Measurements from ENCODE around the gene CLMN.

The CLMN gene

GRCh38 chr14:95318399-95319311, 1.1 kb downstream of the CLMN start:
- no peaks in the 10 kb centered on the region for H3K9me3 ChIP-seq (ENCODE audit: severe bottlenecking)
- H3K4me3 ChIP-seq (ENCODE audit: low read depth, low read length): peak overlapping the region; percentile 81
- no peaks in the 10 kb centered on the region for H3K27me3 ChIP-seq (ENCODE audit: insufficient read depth, low read depth, severe bottlenecking)
- DNase-seq: peak; percentile 25
- no peak for TF ChIP-seq CTCF (IDR thresholded peaks at IDR 0.05; ENCODE audit: low read depth, low read length)
- peaks cover 3% of the 10 kb centered on the region; the same call in 1 of the 2 replicates for H3K36me3 ChIP-seq
- peak overlapping the region; percentile 73; the same call in 1 of the 2 replicates for H3K27ac ChIP-seq

- H3K9me3 ChIP-seq (ENCODE audit: severe bottlenecking): no peaks in the 10 kb centered on the region
- no peak for TF ChIP-seq CTCF (IDR thresholded peaks at IDR 0.05; ENCODE audit: low read depth, low read length)
- DNase-seq: no peak
- peak overlapping the region; percentile 83; the same call in 1 of the 2 replicates for H3K27ac ChIP-seq
- H3K36me3 ChIP-seq: peaks cover 3% of the 10 kb centered on the region; the same call in 1 of the 2 replicates
- H3K27me3 ChIP-seq (ENCODE audit: insufficient read depth, low read depth, severe bottlenecking): no peaks in the 10 kb centered on the region
- no peak overlapping the region for H3K4me3 ChIP-seq (ENCODE audit: low read depth, low read length)
These were observed 1.8 kb downstream of the CLMN start for GRCh38 chr14:95317817-95318343.

GRCh38 chr14:95316821-95317220, 2.9 kb downstream of the CLMN start:
- no peak for TF ChIP-seq CTCF (IDR thresholded peaks at IDR 0.05; ENCODE audit: low read depth, low read length)
- H3K36me3 ChIP-seq: peaks cover 3% of the 10 kb centered on the region
- peak; percentile 79 for DNase-seq
- peak overlapping the region; percentile 83 for H3K27ac ChIP-seq
- no peaks in the 10 kb centered on the region for H3K9me3 ChIP-seq (ENCODE audit: severe bottlenecking)
- H3K4me3 ChIP-seq (ENCODE audit: low read depth, low read length): peak overlapping the region; percentile 24
- no peaks in the 10 kb centered on the region for H3K27me3 ChIP-seq (ENCODE audit: insufficient read depth, low read depth, severe bottlenecking)

- H3K27me3 ChIP-seq (ENCODE audit: insufficient read depth, low read depth, severe bottlenecking): no peaks in the 10 kb centered on the region
- H3K4me3 ChIP-seq (ENCODE audit: low read depth, low read length): no peak overlapping the region
- no peak for DNase-seq
- peak overlapping the region; percentile 83 for H3K27ac ChIP-seq
- H3K9me3 ChIP-seq (ENCODE audit: severe bottlenecking): no peaks in the 10 kb centered on the region
- no peak for TF ChIP-seq CTCF (IDR thresholded peaks at IDR 0.05; ENCODE audit: low read depth, low read length)
- peaks cover 3% of the 10 kb centered on the region for H3K36me3 ChIP-seq
These were observed 4.1 kb downstream of the CLMN start for GRCh38 chr14:95315579-95315978.

- Histone ChIP-seq H3K36me3 (peaks cover 3% of the 10 kb centered on the region), H3K4me3 (ENCODE audit: low read depth, low read length) (no peak overlapping the region), H3K9me3 (ENCODE audit: severe bottlenecking) (peaks cover under 1% of the 10 kb centered on the region), H3K27me3 (ENCODE audit: insufficient read depth, low read depth, severe bottlenecking) (no peaks in the 10 kb centered on the region), H3K27ac (no peak overlapping the region)
- DNase-seq: no peak
- no peak for TF ChIP-seq CTCF (IDR thresholded peaks at IDR 0.05; ENCODE audit: low read depth, low read length)
These were observed 4.6 kb downstream of the CLMN start for GRCh38 chr14:95315156-95315555.

Measured in WERI-Rb-1 (cell line).